GM12878 (cell line): ENCODE data around the gene SDK2. TPM values are rescaled to one million over a fixed set of nuclear protein-coding genes. Genes with fewer than 3 reads are reported as not detected.

Experiments used
- BACH1 ChIP-seq: fragments of 450-650 bp; IDR thresholded peaks from 2 replicates; pipeline ENCODE4 v1.6.1; 2017; ENCODE audit warnings: mild to moderate bottlenecking, borderline replicate concordance
- BCLAF1 ChIP-seq: fragments of 450-650 bp; IDR thresholded peaks from 2 replicates; pipeline ENCODE4 v1.6.1; 2017; ENCODE audit warnings: antibody characterized with exemption, mild to moderate bottlenecking, moderate library complexity
- EGR1 ChIP-seq, 2 experiments: IDR thresholded peaks; 1 replicate in 1 of 2; 2 replicates in 1 of 2; pipeline ENCODE4 v1.6.1; 2011 to 2012; ENCODE audit warnings: low read depth in 2 of 2, low read length in 2 of 2, borderline replicate concordance in 1 of 2, mild to moderate bottlenecking in 1 of 2, moderate library complexity in 1 of 2
- IRF3 ChIP-seq: fragments of 450-650 bp; IDR thresholded peaks from 2 replicates; pipeline ENCODE4 v1.6.1; 2014; ENCODE audit warnings: mild to moderate bottlenecking
- JUNB ChIP-seq: IDR thresholded peaks from 2 replicates; pipeline ENCODE4 v1.6.1; 2016; ENCODE audit warnings: antibody characterized with exemption, mild to moderate bottlenecking
- POLR2AphosphoS2 ChIP-seq: IDR thresholded peaks from 2 replicates; pipeline ENCODE4 v1.6.1; 2011; ENCODE audit warnings: low read depth, mild to moderate bottlenecking, low read length, improper control_type of control experiment, moderate library complexity
- SUPT20H ChIP-seq: IDR thresholded peaks from 2 replicates; pipeline ENCODE4 v1.6.1; 2011; ENCODE audit warnings: low read depth, mild to moderate bottlenecking, low read length, moderate library complexity, borderline replicate concordance; ENCODE audit not compliant: control insufficient read depth
- polyA plus RNA-seq, 11 experiments: library from polyadenylated mRNA; depleted of rRNA in 4 of 11; unstranded in 6 of 11; stranded (reverse) in 5 of 11; fragments of >200 nt; fragmentation: Nextera tagmentation in 4 of 11; fragmentation: Illumina TruSeq in 1 of 11; extraction: Ambion mirVana in 4 of 11; extraction: Trizol in 1 of 11; gene quantifications; 1 replicate in 1 of 11; 2 replicates in 10 of 11; pipeline versions ENCODE4 v1.2.1 to v1.2.3, GENCODE V29; 2011 to 2016; ENCODE audit warnings: inconsistent platforms in 2 of 11, missing spikeins in 2 of 11, low read depth in 1 of 11
- total RNA-seq, 4 experiments: library from RNA; depleted of rRNA in 3 of 4; stranded (reverse); fragments of >200 nt in 3 of 4; fragmentation: Illumina TruSeq in 1 of 4; extraction: Trizol in 1 of 4; gene quantifications; 2 replicates each; pipeline versions ENCODE4 v1.2.1 to v1.2.3, GENCODE V29; 2013 to 2021
- TF ChIP-seq, protein P1 (sequence below): fragments of 450-650 bp; conservative IDR thresholded peaks from 2 replicates; pipeline ENCODE4 v1.6.1; 2017; ENCODE audit warnings: mild to moderate bottlenecking, moderate library complexity
- TF ChIP-seq, protein P2 (sequence below), 3 experiments: IDR thresholded peaks in 2 of 3; conservative IDR thresholded peaks in 1 of 3; 2 replicates each; pipeline ENCODE4 v1.5.1; 2011; ENCODE audit warnings: low read depth in 3 of 3, low read length in 3 of 3, mild to moderate bottlenecking in 3 of 3, control low read depth in 2 of 3, moderate library complexity in 2 of 3, inconsistent platforms in 1 of 3, mixed read lengths in 1 of 3; ENCODE audit not compliant: control insufficient read depth in 2 of 3, insufficient read depth in 1 of 3; ENCODE audit errors: extremely low read depth in 1 of 3

The SDK2 gene
- total and polyA plus RNA-seq, 10 of the 15 experiments (the other 5 are each of a cell fraction or from before 2014, with no cell fraction given): 0.03 to 0.08 (median 0.03) TPM; not detected in 7

DNA sequence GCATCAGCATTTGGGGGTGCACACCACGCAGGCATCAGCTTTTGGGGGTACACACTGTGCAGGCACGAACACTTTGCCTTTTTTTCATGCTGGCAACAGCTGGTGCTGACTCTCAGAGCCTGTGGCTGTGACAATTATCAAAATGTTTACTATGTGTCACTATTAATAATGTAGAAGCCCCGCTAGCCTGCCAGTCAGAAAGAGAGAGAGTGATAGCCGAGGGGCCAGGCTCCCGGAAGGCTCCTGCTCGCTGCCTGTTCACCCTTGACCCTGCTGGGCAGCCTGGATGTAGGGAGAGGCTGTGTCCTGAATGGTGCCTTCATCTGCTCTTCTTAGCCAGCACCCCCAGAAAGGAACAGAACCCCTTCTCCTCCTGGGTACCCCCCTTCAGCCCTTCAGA, 61.9 kb downstream of the SDK2 start (continued):
- TF ChIP-seq SUPT20H: no peak
- no peak for TF ChIP-seq EGR1 (IDR thresholded peaks at IDR 0.05; ENCODE audit: borderline replicate concordance in 1 of 2, low read depth in 2 of 2, low read length in 2 of 2)
- TF ChIP-seq, protein P1, sequence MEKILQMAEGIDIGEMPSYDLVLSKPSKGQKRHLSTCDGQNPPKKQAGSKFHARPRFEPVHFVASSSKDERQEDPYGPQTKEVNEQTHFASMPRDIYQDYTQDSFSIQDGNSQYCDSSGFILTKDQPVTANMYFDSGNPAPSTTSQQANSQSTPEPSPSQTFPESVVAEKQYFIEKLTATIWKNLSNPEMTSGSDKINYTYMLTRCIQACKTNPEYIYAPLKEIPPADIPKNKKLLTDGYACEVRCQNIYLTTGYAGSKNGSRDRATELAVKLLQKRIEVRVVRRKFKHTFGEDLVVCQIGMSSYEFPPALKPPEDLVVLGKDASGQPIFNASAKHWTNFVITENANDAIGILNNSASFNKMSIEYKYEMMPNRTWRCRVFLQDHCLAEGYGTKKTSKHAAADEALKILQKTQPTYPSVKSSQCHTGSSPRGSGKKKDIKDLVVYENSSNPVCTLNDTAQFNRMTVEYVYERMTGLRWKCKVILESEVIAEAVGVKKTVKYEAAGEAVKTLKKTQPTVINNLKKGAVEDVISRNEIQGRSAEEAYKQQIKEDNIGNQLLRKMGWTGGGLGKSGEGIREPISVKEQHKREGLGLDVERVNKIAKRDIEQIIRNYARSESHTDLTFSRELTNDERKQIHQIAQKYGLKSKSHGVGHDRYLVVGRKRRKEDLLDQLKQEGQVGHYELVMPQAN: no peak
- TF ChIP-seq IRF3: no peak
- TF ChIP-seq BCLAF1: no peak
- TF ChIP-seq POLR2AphosphoS2: no peak
- TF ChIP-seq JUNB: no peak
- TF ChIP-seq, protein P2, sequence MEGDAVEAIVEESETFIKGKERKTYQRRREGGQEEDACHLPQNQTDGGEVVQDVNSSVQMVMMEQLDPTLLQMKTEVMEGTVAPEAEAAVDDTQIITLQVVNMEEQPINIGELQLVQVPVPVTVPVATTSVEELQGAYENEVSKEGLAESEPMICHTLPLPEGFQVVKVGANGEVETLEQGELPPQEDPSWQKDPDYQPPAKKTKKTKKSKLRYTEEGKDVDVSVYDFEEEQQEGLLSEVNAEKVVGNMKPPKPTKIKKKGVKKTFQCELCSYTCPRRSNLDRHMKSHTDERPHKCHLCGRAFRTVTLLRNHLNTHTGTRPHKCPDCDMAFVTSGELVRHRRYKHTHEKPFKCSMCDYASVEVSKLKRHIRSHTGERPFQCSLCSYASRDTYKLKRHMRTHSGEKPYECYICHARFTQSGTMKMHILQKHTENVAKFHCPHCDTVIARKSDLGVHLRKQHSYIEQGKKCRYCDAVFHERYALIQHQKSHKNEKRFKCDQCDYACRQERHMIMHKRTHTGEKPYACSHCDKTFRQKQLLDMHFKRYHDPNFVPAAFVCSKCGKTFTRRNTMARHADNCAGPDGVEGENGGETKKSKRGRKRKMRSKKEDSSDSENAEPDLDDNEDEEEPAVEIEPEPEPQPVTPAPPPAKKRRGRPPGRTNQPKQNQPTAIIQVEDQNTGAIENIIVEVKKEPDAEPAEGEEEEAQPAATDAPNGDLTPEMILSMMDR (IDR thresholded peaks at IDR 0.05 in 2 of 3, conservative IDR thresholded peaks at IDR 0.05 in 1 of 3; ENCODE audit: control insufficient read depth in 2 of 3, extremely low read depth in 1 of 3, insufficient read depth in 1 of 3, low read depth in 3 of 3, low read length in 3 of 3): no peak
- no peak for TF ChIP-seq BACH1
